Measurements from ENCODE around the gene MSH3.

GRCh38 chr5:80609692-80610091 is 44.8 kb upstream of the MSH3 start:
- TF ChIP-seq CTCF (IDR thresholded peaks at IDR 0.05; ENCODE audit: insufficient read depth, low read depth, low read length) (no peak), EZH2 (IDR thresholded peaks at IDR 0.05; ENCODE audit: insufficient read depth, low read length) (no peak)
